GM21786 (cell line): ENCODE results near the gene MAN2C1.
"Not testable (repeated sequence)": the region's sequence is repeated elsewhere in the genome, so short reads cannot be mapped to it uniquely, and the experiment has no call there.

Experiments used
- ATAC-seq: cut with Tn5 transposase; IDR thresholded peaks from one replicate; pipeline ENCODE4 v1.9.1; 2021; ENCODE audit not compliant: unreplicated experiment

MAN2C1 gene

GRCh38 chr15:75313116-75313845, 55.1 kb downstream of the MAN2C1 start:
- ATAC-seq: no peak

GRCh38 chr15:75312548-75312947, 55.9 kb downstream of the MAN2C1 start:
- ATAC-seq: not testable (repeated sequence)

GRCh38 chr15:75309711-75310110, 58.7 kb downstream of the MAN2C1 start:
- ATAC-seq: no peak

GRCh38 chr15:75307778-75308390, 60.5 kb downstream of the MAN2C1 start:
- no peak for ATAC-seq

GRCh38 chr15:75306188-75306587, 62.2 kb downstream of the MAN2C1 start:
- no peak for ATAC-seq
